Psoas muscle (tissue), 8 donors: Measurements from ENCODE around the gene PLK5. TPM values are rescaled to one million over a fixed set of nuclear protein-coding genes. Genes with fewer than 3 reads are reported as not detected.

ENCODE experiments used
- ATAC-seq, 4 donors: fragments of 200-7000 bp; cut with Tn5 transposase; one replicate each; pipeline ENCODE4 v1.9.1; 2020; ENCODE audit warnings: moderate library complexity in 3 of 4, mild to moderate bottlenecking in 2 of 4
- DNase-seq, 2 donors: peaks; one replicate each; pipeline ENCODE4 v3.0.0-alpha.2; 2020
- H3K27ac ChIP-seq: fragments of 200-600 bp; one replicate; pipeline ENCODE4 v1.8.0; 2022
- H3K27me3 ChIP-seq, 3 donors: fragments of 200-600 bp in 1 of 3; one replicate each; pipeline versions ENCODE4 v1.6.1 to v1.8.0; 2013 to 2022; ENCODE audit warnings: low read length in 2 of 3, mild to moderate bottlenecking in 2 of 3, moderate library complexity in 1 of 3; ENCODE audit not compliant: insufficient read depth in 3 of 3
- H3K36me3 ChIP-seq, 2 donors: fragments of 200-600 bp in 1 of 2; one replicate each; pipeline versions ENCODE4 v1.6.1 to v1.8.0; 2013 to 2022; ENCODE audit warnings: low read depth in 1 of 2, mild to moderate bottlenecking in 1 of 2, moderate library complexity in 1 of 2; ENCODE audit not compliant: insufficient read depth in 1 of 2
- H3K4me1 ChIP-seq: fragments of 200-600 bp; one replicate; pipeline ENCODE4 v1.8.0; 2022
- H3K4me3 ChIP-seq: fragments of 200-600 bp; one replicate; pipeline ENCODE4 v1.8.0; 2022; ENCODE audit warnings: mild to moderate bottlenecking
- H3K9me3 ChIP-seq: fragments of 200-600 bp; one replicate; pipeline ENCODE4 v1.8.0; 2022
- CTCF ChIP-seq: fragments of 200-600 bp; IDR thresholded peaks from one replicate; pipeline ENCODE4 v1.8.0; 2022; ENCODE audit warnings: antibody characterized with exemption
- WGBS, 3 donors: extraction: QIAGEN DNeasy Blood & Tissue Kit; methylation state at CpG; one replicate each; pipeline versions ENCODE4 v1.1.6 to v1.1.7; 2013; 5-methylcytosine and 5-hydroxymethylcytosine counted together
- intact Hi-C, 2 donors: fragments of 100-400 bp; cut with DNase I; formaldehyde crosslinking; loops; one replicate each; pipeline versions ENCODE4 v1.11.0 to v1.14.2; 2022
- polyA plus RNA-seq, 3 donors: library from polyadenylated mRNA; stranded (reverse); fragments of 200-250 nt; gene quantifications; one replicate each; pipeline ENCODE4 v1.2.3, GENCODE V29; 2013
- total RNA-seq, 4 donors: library from RNA; stranded (reverse); fragmentation: NEBNext Ultra II Directional in 2 of 4; extraction: Animal tissue kit (Norgen Biotek cat#: 25700) in 2 of 4; gene quantifications; one replicate each; pipeline versions ENCODE4 v1.2.1 to v1.2.4, GENCODE V29; 2021 to 2023
- donor health status: healthy with polysubstance abuse.
- donor health status: DM: no; HTN: no; CAD: no; lungs with moderate emphysema.
- donor health status: Bipolar disorder and iron deficiency.
- donor health status: healthy.
- donor health status: DM: yes; HTN: yes; CAD: no.
- donor health status: DM: no; HTN: no; CAD: no.
- donor health status: DM: no; HTN: no; CAD: no.
- donor health status: DM: yes; HTN: yes; CAD: no.

Gene PLK5
- total and polyA plus RNA-seq, 7 donors: 0.03 to 0.35 TPM; not detected in 5

- intact Hi-C loops: loop anchor here in 1 of 2 donors (2.0 kb wide), 1 partner anchor 18 kb away; no protein-coding TSS in a partner anchor
- peaks cover 0 to 3% (median 0%) of the 10 kb centered on the region in 3 donors for H3K27me3 ChIP-seq
- H3K9me3 ChIP-seq: no peaks in the 10 kb centered on the region
- H3K27ac ChIP-seq: peak within 1 kb of the TSS; percentile 72
- 4 to 8% (median 6%) methylated on average over 50 to 73 of the region's 73 CpGs for WGBS, 3 donors
- H3K36me3 ChIP-seq: no peaks in the 10 kb centered on the region
- ATAC-seq: no peak
- TF ChIP-seq CTCF: no peak
- DNase-seq: no peak
- peaks cover 7% of the 10 kb centered on the region for H3K4me1 ChIP-seq
- peak within 1 kb of the TSS; percentile 73 for H3K4me3 ChIP-seq
Measured at GRCh38 chr19:1491114-1491848, 32.6 kb upstream of the PLK5 start, which contains the start of gene REEP6. TSS of gene REEP6 (plus strand) at chr19:1491181. CDS start at chr19:1491270, 89 bp downstream.

GRCh38 chr19:1491849-1492170, 32.1 kb upstream of the PLK5 start:
- no peak for TF ChIP-seq CTCF
- intact Hi-C loops: loop anchor here in 1 of 2 donors (2.0 kb wide), 1 partner anchor 17 kb away; no protein-coding TSS in a partner anchor
- DNase-seq (peak in 1 of 2 donors; percentile 17), ATAC-seq (no peak)
- H3K27ac ChIP-seq: no peak overlapping the region
- peaks cover 7% of the 10 kb centered on the region for H3K4me1 ChIP-seq
- peaks cover 0 to 7% (median 0%) of the 10 kb centered on the region in 3 donors for H3K27me3 ChIP-seq
- H3K9me3 ChIP-seq: no peaks in the 10 kb centered on the region
- peak overlapping the region; percentile 62 for H3K4me3 ChIP-seq
- H3K36me3 ChIP-seq: no peaks in the 10 kb centered on the region
- 58 to 62% (median 61%) methylated on average over 12 of the region's 12 CpGs for WGBS, 3 donors

GRCh38 chr19:1492474-1493006, 31.3 kb upstream of the PLK5 start:
- peaks cover 7% of the 10 kb centered on the region for H3K4me1 ChIP-seq
- peaks cover 0 to 8% (median 3%) of the 10 kb centered on the region in 3 donors for H3K27me3 ChIP-seq
- no peak for TF ChIP-seq CTCF
- WGBS, 3 donors: 68 to 72% (median 72%) methylated on average over 10 of the region's 10 CpGs
- no peak for ATAC-seq
- no peak for DNase-seq
- no peaks in the 10 kb centered on the region for H3K36me3 ChIP-seq
- no peak overlapping the region for H3K27ac ChIP-seq
- H3K4me3 ChIP-seq: no peak overlapping the region
- H3K9me3 ChIP-seq: no peaks in the 10 kb centered on the region
- intact Hi-C loops: no loop called here

GRCh38 chr19:1494115-1494815, 29.6 kb upstream of the PLK5 start:
- no peaks in the 10 kb centered on the region for H3K36me3 ChIP-seq
- H3K27me3 ChIP-seq: peaks cover 0 to 17% (median 5%) of the 10 kb centered on the region in 3 donors
- 50 to 60% (median 52%) methylated on average over 15 of the region's 15 CpGs for WGBS, 3 donors
- DNase-seq: no peak
- no peak overlapping the region for H3K4me3 ChIP-seq
- no peak for ATAC-seq
- H3K27ac ChIP-seq: no peak overlapping the region
- H3K4me1 ChIP-seq: peaks cover 7% of the 10 kb centered on the region
- no peaks in the 10 kb centered on the region for H3K9me3 ChIP-seq
- intact Hi-C loops: no loop called here
- TF ChIP-seq CTCF: no peak
